Measurements from ENCODE around the gene PDCD10. TPM values are rescaled to one million over a fixed set of nuclear protein-coding genes. Genes with fewer than 3 reads are reported as not detected.
A peak's percentile ranks its signal among the peaks of the same experiment; 100 is the strongest.

PDCD10 gene
- total RNA-seq, result 10 to 100 TPM; 43.8 to 50.0 TPM
- polyA plus RNA-seq, result 100 to 1,000 TPM; 105 to 133 TPM

GRCh38 chr3:167734498-167735232 is at the start of gene PDCD10:
TSS of gene PDCD10 (minus strand) at chr3:167734892. CDS start at chr3:167720157, 14,735 bp downstream.
- DNase-seq, result peak; percentile 98 to 99 (median 99)
- peaks cover 0 to 5% of the 10 kb centered on the region in 2 donors for H3K36me3 Mint-ChIP-seq
- ChIA-PET POLR2A (ENCODE audit: partially characterized antibody) (interaction anchor here (1.2 to 1.8 kb wide), 2 partner anchors 18 to 47 kb away, joined by 4 to 6 read pairs; no protein-coding TSS in a partner anchor), CTCF (ENCODE audit: partially characterized antibody) (interaction anchor here (1.2 to 1.5 kb wide), 3 partner anchors 50 to 355 kb away, joined by 3 to 8 read pairs (median 4); partner anchors contain the start of gene ZBBX)
- Histone ChIP-seq H3K4me3 (ENCODE audit: low read length in 2 of 2) (peak within 1 kb of the TSS; percentile 99 to 100), H3K27ac (ENCODE audit: low read depth, low read length) (peak within 1 kb of the TSS; percentile 85), H3K27me3 (ENCODE audit: insufficient read depth, low read length) (no peaks in the 10 kb centered on the region), H3K9me3 (ENCODE audit: control insufficient read depth in 1 of 2, low read length in 2 of 2) (no peaks in the 10 kb centered on the region), H3K36me3 (ENCODE audit: insufficient read depth, low read length) (no peaks in the 10 kb centered on the region), H3K4me1 (ENCODE audit: insufficient read depth, low read length) (peaks cover 56% of the 10 kb centered on the region)
- no peaks in the 10 kb centered on the region for H3K9me3 Mint-ChIP-seq
- intact Hi-C loops (cut with micrococcal nuclease), result loop anchor here (1.0 to 2.0 kb wide), 2 partner anchors 9 to 44 kb away; no protein-coding TSS in a partner anchor
- H3K4me1 Mint-ChIP-seq, result peaks cover 8 to 32% (median 18%) of the 10 kb centered on the region in 4 donors
- no peak within 1 kb of the TSS for H3K4me3 Mint-ChIP-seq
- H3K27ac Mint-ChIP-seq, result no peak within 1 kb of the TSS
- no peaks in the 10 kb centered on the region for H3K27me3 Mint-ChIP-seq

- Mint-ChIP-seq H3K27me3 (no peaks in the 10 kb centered on the region), H3K4me1 (peaks cover 0 to 1% (median 0%) of the 10 kb centered on the region in 4 donors), H3K4me3 (no peak overlapping the region), H3K36me3 (peaks cover 0 to 6% of the 10 kb centered on the region in 2 donors), H3K9me3 (peaks cover 0 to 3% (median 0%) of the 10 kb centered on the region in 8 donors), H3K27ac (no peak overlapping the region)
- Histone ChIP-seq H3K27ac (ENCODE audit: low read depth, low read length) (no peak overlapping the region), H3K27me3 (ENCODE audit: insufficient read depth, low read length) (no peaks in the 10 kb centered on the region), H3K36me3 (ENCODE audit: insufficient read depth, low read length) (no peaks in the 10 kb centered on the region), H3K4me3 (ENCODE audit: low read length in 2 of 2) (no peak overlapping the region), H3K9me3 (ENCODE audit: control insufficient read depth in 1 of 2, low read length in 2 of 2) (no peaks in the 10 kb centered on the region), H3K4me1 (ENCODE audit: insufficient read depth, low read length) (no peaks in the 10 kb centered on the region)
- ChIA-PET POLR2A (ENCODE audit: partially characterized antibody) (no interaction called here), CTCF (ENCODE audit: partially characterized antibody) (no interaction called here)
- no peak for DNase-seq
- intact Hi-C loops (cut with micrococcal nuclease), result no loop called here
Measured at GRCh38 chr3:167783781-167784180, 49.1 kb upstream of the PDCD10 start.

GRCh38 chr3:167780214-167780883 is 45.7 kb upstream of the PDCD10 start:
- no peaks in the 10 kb centered on the region for H3K36me3 ChIP-seq (ENCODE audit: insufficient read depth, low read length)
- Mint-ChIP-seq H3K9me3 (peaks cover 0 to 8% (median 4%) of the 10 kb centered on the region in 8 donors), H3K4me3 (no peak overlapping the region), H3K4me1 (no peaks in the 10 kb centered on the region), H3K27me3 (peaks cover 0 to 1% of the 10 kb centered on the region in 2 donors), H3K36me3 (peaks cover 0 to 6% of the 10 kb centered on the region in 2 donors), H3K27ac (no peak overlapping the region)
- no peak overlapping the region for H3K4me3 ChIP-seq (ENCODE audit: low read length in 2 of 2)
- no peaks in the 10 kb centered on the region for H3K9me3 ChIP-seq (ENCODE audit: control insufficient read depth in 1 of 2, low read length in 2 of 2)
- H3K27ac ChIP-seq (ENCODE audit: low read depth, low read length), result no peak overlapping the region
- no peaks in the 10 kb centered on the region for H3K27me3 ChIP-seq (ENCODE audit: insufficient read depth, low read length)
- H3K4me1 ChIP-seq (ENCODE audit: insufficient read depth, low read length), result no peaks in the 10 kb centered on the region
- no peak for DNase-seq
- CTCF ChIA-PET (ENCODE audit: partially characterized antibody), result no interaction called here
- intact Hi-C loops (cut with micrococcal nuclease), result no loop called here
- POLR2A ChIA-PET (ENCODE audit: partially characterized antibody), result no interaction called here

- no peaks in the 10 kb centered on the region for H3K4me1 Mint-ChIP-seq
- H3K27ac Mint-ChIP-seq, result no peak overlapping the region
- H3K36me3 Mint-ChIP-seq, result no peaks in the 10 kb centered on the region
Measured at GRCh38 chr3:167777356-167777755, 42.7 kb upstream of the PDCD10 start.

GRCh38 chr3:167776066-167776685 is 41.5 kb upstream of the PDCD10 start:
- DNase-seq, result no peak
- Histone ChIP-seq H3K9me3 (ENCODE audit: control insufficient read depth in 1 of 2, low read length in 2 of 2) (no peaks in the 10 kb centered on the region), H3K27ac (ENCODE audit: low read depth, low read length) (no peak overlapping the region), H3K4me3 (ENCODE audit: low read length in 2 of 2) (no peak overlapping the region), H3K4me1 (ENCODE audit: insufficient read depth, low read length) (no peaks in the 10 kb centered on the region), H3K27me3 (ENCODE audit: insufficient read depth, low read length) (no peaks in the 10 kb centered on the region), H3K36me3 (ENCODE audit: insufficient read depth, low read length) (no peaks in the 10 kb centered on the region)
- Mint-ChIP-seq H3K9me3 (peaks cover 0 to 8% (median 4%) of the 10 kb centered on the region in 8 donors), H3K4me3 (no peak overlapping the region), H3K36me3 (no peaks in the 10 kb centered on the region), H3K27ac (no peak overlapping the region), H3K4me1 (no peaks in the 10 kb centered on the region), H3K27me3 (peaks cover 0 to 1% of the 10 kb centered on the region in 2 donors)
- POLR2A ChIA-PET (ENCODE audit: partially characterized antibody), result no interaction called here
- CTCF ChIA-PET (ENCODE audit: partially characterized antibody), result no interaction called here
- intact Hi-C loops (cut with micrococcal nuclease), result no loop called here

More at GRCh38 chr3:167777356-167777755, 42.7 kb upstream of the PDCD10 start:
- Histone ChIP-seq H3K27ac (ENCODE audit: low read depth, low read length) (no peak overlapping the region), H3K27me3 (ENCODE audit: insufficient read depth, low read length) (no peaks in the 10 kb centered on the region), H3K36me3 (ENCODE audit: insufficient read depth, low read length) (no peaks in the 10 kb centered on the region), H3K9me3 (ENCODE audit: control insufficient read depth in 1 of 2, low read length in 2 of 2) (no peaks in the 10 kb centered on the region), H3K4me1 (ENCODE audit: insufficient read depth, low read length) (no peaks in the 10 kb centered on the region), H3K4me3 (ENCODE audit: low read length in 2 of 2) (no peak overlapping the region)
- ChIA-PET POLR2A (ENCODE audit: partially characterized antibody) (no interaction called here), CTCF (ENCODE audit: partially characterized antibody) (no interaction called here)
- DNase-seq, result no peak
- Mint-ChIP-seq H3K27me3 (peaks cover 0 to 1% of the 10 kb centered on the region in 2 donors), H3K4me3 (no peak overlapping the region), H3K9me3 (peaks cover 0 to 8% (median 4%) of the 10 kb centered on the region in 8 donors)
- intact Hi-C loops (cut with micrococcal nuclease), result no loop called here

- no peak overlapping the region for H3K4me3 Mint-ChIP-seq
- ChIA-PET POLR2A (ENCODE audit: partially characterized antibody) (no interaction called here), CTCF (ENCODE audit: partially characterized antibody) (no interaction called here)
- H3K36me3 ChIP-seq (ENCODE audit: insufficient read depth, low read length), result no peaks in the 10 kb centered on the region
- H3K9me3 ChIP-seq (ENCODE audit: control insufficient read depth in 1 of 2, low read length in 2 of 2), result no peaks in the 10 kb centered on the region
- H3K27ac ChIP-seq (ENCODE audit: low read depth, low read length), result no peak overlapping the region
- H3K27ac Mint-ChIP-seq, result no peak overlapping the region
- H3K27me3 ChIP-seq (ENCODE audit: insufficient read depth, low read length), result no peaks in the 10 kb centered on the region
- peaks cover 0 to 1% of the 10 kb centered on the region in 2 donors for H3K27me3 Mint-ChIP-seq
- H3K4me3 ChIP-seq (ENCODE audit: low read length in 2 of 2), result no peak overlapping the region
- no peak for DNase-seq
- H3K4me1 ChIP-seq (ENCODE audit: insufficient read depth, low read length), result no peaks in the 10 kb centered on the region
- H3K36me3 Mint-ChIP-seq, result no peaks in the 10 kb centered on the region
- H3K4me1 Mint-ChIP-seq, result no peaks in the 10 kb centered on the region
- H3K9me3 Mint-ChIP-seq, result peaks cover 0 to 8% (median 4%) of the 10 kb centered on the region in 8 donors
- intact Hi-C loops (cut with micrococcal nuclease), result no loop called here
Measured at GRCh38 chr3:167773584-167773983, 38.9 kb upstream of the PDCD10 start.

- no peaks in the 10 kb centered on the region for H3K36me3 ChIP-seq (ENCODE audit: insufficient read depth, low read length)
- CTCF ChIA-PET (ENCODE audit: partially characterized antibody), result no interaction called here
- Mint-ChIP-seq H3K36me3 (no peaks in the 10 kb centered on the region), H3K4me1 (no peaks in the 10 kb centered on the region), H3K27me3 (no peaks in the 10 kb centered on the region), H3K4me3 (no peak overlapping the region), H3K9me3 (peaks cover 0 to 6% (median under 1%) of the 10 kb centered on the region in 8 donors), H3K27ac (no peak overlapping the region)
- POLR2A ChIA-PET (ENCODE audit: partially characterized antibody), result no interaction called here
- no peaks in the 10 kb centered on the region for H3K9me3 ChIP-seq (ENCODE audit: control insufficient read depth in 1 of 2, low read length in 2 of 2)
- no peak for DNase-seq
- H3K27ac ChIP-seq (ENCODE audit: low read depth, low read length), result no peak overlapping the region
- H3K4me1 ChIP-seq (ENCODE audit: insufficient read depth, low read length), result no peaks in the 10 kb centered on the region
- intact Hi-C loops (cut with micrococcal nuclease), result no loop called here
- H3K4me3 ChIP-seq (ENCODE audit: low read length in 2 of 2), result no peak overlapping the region
- no peaks in the 10 kb centered on the region for H3K27me3 ChIP-seq (ENCODE audit: insufficient read depth, low read length)
Measured at GRCh38 chr3:167772992-167773391, 38.3 kb upstream of the PDCD10 start.

Measured in CD4-positive, alpha-beta memory T cell (primary cell).